GM12878 (cell line): Measurements from ENCODE around the gene NDRG2. TPM values are rescaled to one million over a fixed set of nuclear protein-coding genes. Genes with fewer than 3 reads are reported as not detected.

Experiments
- ATAC-seq: fragments of 200-7000 bp; cut with Tn5 transposase; 3 replicates; pipeline ENCODE4 v1.9.1; 2020; ENCODE audit warnings: mild to moderate bottlenecking, moderate library complexity
- BruUV-seq: library from RNA; stranded (reverse); fragments of 400-500 nt; replicated peaks from 2 replicates; lab custom pipeline; 2021; lab: Mats Ljungman, UMichigan
- CTCF ChIA-PET: fragments of 300-600 bp; sonication (Branson Sonifier 250); formaldehyde crosslinking; extraction: SDS; loops from one replicate; lab custom pipeline; 2021; ENCODE audit warnings: inconsistent platforms; lab: Yijun Ruan, JAX
- POLR2A ChIA-PET: fragments of 350-600 bp; formaldehyde crosslinking; extraction: SDS; loops from one replicate; lab custom pipeline; 2021; ENCODE audit warnings: inconsistent platforms; lab: Charles Lee
- RAD21 ChIA-PET: fragments of 300-600 bp; sonication (Branson Sonifier 250); formaldehyde crosslinking; loops from one replicate; lab custom pipeline; 2023; ENCODE audit warnings: antibody characterized with exemption; ENCODE audit not compliant: unreplicated experiment; lab: Charles Lee
- SMC1A ChIA-PET: fragments of 300-600 bp; sonication (Branson Sonifier 250); formaldehyde crosslinking; loops from one replicate; lab custom pipeline; 2023; ENCODE audit not compliant: unreplicated experiment, uncharacterized antibody; lab: Charles Lee
- DNase-seq: peaks from one replicate; pipeline ENCODE4 v3.0.0-alpha.2; 2011; ENCODE audit warnings: low read depth, low spot score
- FAIRE-seq: peaks from 3 replicates; lab custom pipeline; 2011; peaks lifted over from hg19 to GRCh38; lab: Jason Lieb, UNC
- H2AFZ ChIP-seq: 2 replicates; pipeline ENCODE4 v1.6.0; 2011; ENCODE audit warnings: low read depth, low read length, control low read depth; ENCODE audit not compliant: control insufficient read depth
- H3K27ac ChIP-seq: 2 replicates; pipeline ENCODE4 v1.5.1; 2011; ENCODE audit warnings: control low read depth; ENCODE audit not compliant: control insufficient read depth, insufficient read depth
- H3K27me3 ChIP-seq, 2 experiments: replicated peaks in 1 of 2; 2 replicates each; pipeline versions ENCODE4 v1.6.0 to v1.6.1; 2011; ENCODE audit warnings: low read length in 1 of 2; ENCODE audit not compliant: control insufficient read depth in 2 of 2, insufficient read depth in 2 of 2
- H3K36me3 ChIP-seq, 2 experiments: 2 replicates each; pipeline ENCODE4 v1.5.1; 2011; ENCODE audit warnings: low read length in 1 of 2; ENCODE audit not compliant: control insufficient read depth in 2 of 2, insufficient read depth in 2 of 2
- H3K4me1 ChIP-seq: 2 replicates; pipeline ENCODE4 v1.6.1; 2011; ENCODE audit warnings: mild to moderate bottlenecking, low read length, moderate library complexity, mixed read lengths; ENCODE audit not compliant: control insufficient read depth, insufficient read depth
- H3K4me2 ChIP-seq: 2 replicates; pipeline ENCODE4 v1.6.0; 2011; ENCODE audit warnings: control low read depth; ENCODE audit not compliant: control insufficient read depth, insufficient read depth
- H3K4me3 ChIP-seq: fragments of 200-600 bp; sonication (generic); 2 replicates; pipeline ENCODE4 v1.5.1; 2016
- H3K79me2 ChIP-seq: 2 replicates; pipeline ENCODE4 v1.6.0; 2011; ENCODE audit warnings: low read length; ENCODE audit not compliant: control insufficient read depth, insufficient read depth
- H3K9ac ChIP-seq: 2 replicates; pipeline ENCODE4 v1.8.0; 2011; ENCODE audit warnings: low read length, control low read depth, mixed read lengths; ENCODE audit not compliant: control insufficient read depth, insufficient read depth
- H3K9me3 ChIP-seq: replicated peaks from 3 replicates; pipeline ENCODE4 v1.5.1; 2011; ENCODE audit warnings: mild to moderate bottlenecking, low read length; ENCODE audit not compliant: control insufficient read depth, insufficient read depth
- H4K20me1 ChIP-seq: 2 replicates; pipeline ENCODE4 v1.6.0; 2011; ENCODE audit not compliant: control insufficient read depth, insufficient read depth
- BACH1 ChIP-seq: fragments of 450-650 bp; IDR thresholded peaks from 2 replicates; pipeline ENCODE4 v1.6.1; 2017; ENCODE audit warnings: mild to moderate bottlenecking, borderline replicate concordance
- CUX1 ChIP-seq: IDR thresholded peaks from 2 replicates; pipeline ENCODE4 v1.6.1; 2012; ENCODE audit warnings: improper control_type of control experiment, low read depth, low read length; ENCODE audit not compliant: insufficient replicate concordance
- EGR1 ChIP-seq, 2 experiments: IDR thresholded peaks; 1 replicate in 1 of 2; 2 replicates in 1 of 2; pipeline ENCODE4 v1.6.1; 2011 to 2012; ENCODE audit warnings: low read depth in 2 of 2, low read length in 2 of 2, borderline replicate concordance in 1 of 2, mild to moderate bottlenecking in 1 of 2, moderate library complexity in 1 of 2
- HCFC1 ChIP-seq: fragments of 150-350 bp; IDR thresholded peaks from 2 replicates; pipeline ENCODE4 v1.6.1; 2014; ENCODE audit warnings: low read length
- NFXL1 ChIP-seq: fragments of 450-650 bp; IDR thresholded peaks from 2 replicates; pipeline ENCODE4 v1.6.1; 2017; ENCODE audit warnings: antibody characterized with exemption, mild to moderate bottlenecking, borderline replicate concordance
- NR2F1 ChIP-seq: fragments of 450-650 bp; conservative IDR thresholded peaks from 2 replicates; pipeline ENCODE4 v1.6.1; 2017; ENCODE audit warnings: mild to moderate bottlenecking
- POU2F2 ChIP-seq: IDR thresholded peaks from 3 replicates; pipeline ENCODE4 v1.6.1; 2011; ENCODE audit warnings: low read depth, mild to moderate bottlenecking, low read length, borderline replicate concordance
- RELA ChIP-seq: fragments of 450-650 bp; IDR thresholded peaks from 2 replicates; pipeline ENCODE4 v1.8.0; 2014; ENCODE audit warnings: borderline replicate concordance; ENCODE audit not compliant: partially characterized antibody
- SMAD1 ChIP-seq: fragments of 450-650 bp; IDR thresholded peaks from 2 replicates; pipeline ENCODE4 v1.6.1; 2018; ENCODE audit warnings: mild to moderate bottlenecking, low read depth; ENCODE audit not compliant: partially characterized antibody
- SUZ12 ChIP-seq: fragments of 200-600 bp; sonication (generic); IDR thresholded peaks from one replicate; pipeline ENCODE4 v1.6.1; 2018; ENCODE audit warnings: antibody characterized with exemption, mild to moderate bottlenecking; ENCODE audit not compliant: unreplicated experiment
- TAF1 ChIP-seq: IDR thresholded peaks from 2 replicates; pipeline ENCODE4 v1.6.1; 2011; ENCODE audit warnings: mild to moderate bottlenecking, low read depth, low read length, borderline replicate concordance
- WGBS: methylation state at CpG from one replicate; pipeline ENCODE4 v1.1.6; 2016; ENCODE audit warnings: low lambda C conversion rate; ENCODE audit not compliant: insufficient replicate concordance, insufficient coverage; ENCODE audit errors: missing lambda C conversion rate; 5-methylcytosine and 5-hydroxymethylcytosine counted together
- in situ Hi-C: fragments of 300-500 bp; cut with MboI; formaldehyde crosslinking; loops from 9 replicates; pipeline ENCODE4 v1.14.3; 2018; ENCODE audit warnings: mixed read lengths
- intact Hi-C: fragments of 100-400 bp; cut with micrococcal nuclease; formaldehyde crosslinking; loops from one replicate; pipeline ENCODE4 v1.14.2; 2022; ENCODE audit not compliant: unreplicated experiment
- polyA plus RNA-seq, 11 experiments: library from polyadenylated mRNA; depleted of rRNA in 4 of 11; unstranded in 6 of 11; stranded (reverse) in 5 of 11; fragments of >200 nt; fragmentation: Nextera tagmentation in 4 of 11; fragmentation: Illumina TruSeq in 1 of 11; extraction: Ambion mirVana in 4 of 11; extraction: Trizol in 1 of 11; gene quantifications; 1 replicate in 1 of 11; 2 replicates in 10 of 11; pipeline versions ENCODE4 v1.2.1 to v1.2.3, GENCODE V29; 2011 to 2016; ENCODE audit warnings: inconsistent platforms in 2 of 11, missing spikeins in 2 of 11, low read depth in 1 of 11
- total RNA-seq, 4 experiments: library from RNA; depleted of rRNA in 3 of 4; stranded (reverse); fragments of >200 nt in 3 of 4; fragmentation: Illumina TruSeq in 1 of 4; extraction: Trizol in 1 of 4; gene quantifications; 2 replicates each; pipeline versions ENCODE4 v1.2.1 to v1.2.3, GENCODE V29; 2013 to 2021

NDRG2 gene
- total and polyA plus RNA-seq, 10 of the 15 experiments (the other 5 are each of a cell fraction or from before 2014, with no cell fraction given) = 0.15 to 0.49 TPM; not detected in 8

- Histone ChIP-seq H3K79me2 (peaks cover 16% of the 10 kb centered on the region), H3K4me1 (peaks cover 5% of the 10 kb centered on the region), H3K9me3 (no peaks in the 10 kb centered on the region), H3K36me3 (peaks cover under 1 to 5% of the 10 kb centered on the region in 2 experiments; a peak in 1 of 4 replicates), H2AFZ (peak overlapping the region; percentile 84), H4K20me1 (no peaks in the 10 kb centered on the region), H3K9ac (peak overlapping the region; percentile 25), H3K27ac (peak overlapping the region; percentile 43; the same call in 1 of the 2 replicates), H3K27me3 (no peaks in the 10 kb centered on the region), H3K4me3 (no peak overlapping the region), H3K4me2 (peak overlapping the region; percentile 80)
- CTCF ChIA-PET = interaction anchor here (1.1 kb wide), 1 partner anchor 17 kb away, joined by 5 read pairs; no protein-coding TSS in a partner anchor
- WGBS = under 1% methylated on average over 11 of the region's 11 CpGs
- in situ Hi-C loops = no loop called here
- no peak for TF ChIP-seq SMAD1
- peak in 1 of 2 experiments; percentile 37; a peak in 1 of 3 replicates for TF ChIP-seq EGR1 (IDR thresholded peaks at IDR 0.05; ENCODE audit: borderline replicate concordance in 1 of 2, low read depth in 2 of 2, low read length in 2 of 2)
- peak; percentile 8; the same call in 1 of the 3 replicates for TF ChIP-seq POU2F2
- TF ChIP-seq SUZ12 = no peak
- RAD21 ChIA-PET = no interaction called here
- no peak for ATAC-seq
- no peak for DNase-seq
- BruUV-seq = no TSS peak
- POLR2A ChIA-PET = no interaction called here
- SMC1A ChIA-PET = no interaction called here
- no peak for FAIRE-seq
- intact Hi-C loops = no loop called here
Observed at GRCh38 chr14:20989471-20989786, 35.4 kb downstream of the NDRG2 start.

- peak overlapping the region; percentile 25 for H3K9ac ChIP-seq
- H3K9me3 ChIP-seq = no peaks in the 10 kb centered on the region
- H2AFZ ChIP-seq = peak overlapping the region; percentile 84
- peaks cover 5% of the 10 kb centered on the region for H3K4me1 ChIP-seq
- no peaks in the 10 kb centered on the region for H4K20me1 ChIP-seq
- in situ Hi-C loops (no loop called here), intact Hi-C loops (no loop called here)
- CTCF ChIA-PET = interaction anchor here (1.1 kb wide), 1 partner anchor 16 kb away, joined by 5 read pairs; no protein-coding TSS in a partner anchor
- WGBS = 89% methylated on average over 15 of the region's 15 CpGs
- RAD21 ChIA-PET = no interaction called here
- H3K27ac ChIP-seq = peak overlapping the region; percentile 43; the same call in 1 of the 2 replicates
- H3K36me3 ChIP-seq = 0 out of 4 replicates have a peak, but pooled peaks cover 0 to 3% of the 10 kb centered on the region in 2 experiments
- peak overlapping the region; percentile 80 for H3K4me2 ChIP-seq
- H3K79me2 ChIP-seq = peaks cover 16% of the 10 kb centered on the region
- FAIRE-seq (no peak), DNase-seq (no peak), ATAC-seq (no peak)
- TSS peak; percentile 97 for BruUV-seq
- SMC1A ChIA-PET = no interaction called here
- no peaks in the 10 kb centered on the region for H3K27me3 ChIP-seq
- POLR2A ChIA-PET = interaction anchor here (1.0 kb wide), 1 partner anchor 310 kb away, joined by 4 read pairs; no protein-coding TSS in a partner anchor
- 0 out of 2 replicates have a peak overlapping the region, but pooled peaks have one; percentile 51 for H3K4me3 ChIP-seq
- no peak for TF ChIP-seq HCFC1
- TF ChIP-seq SUZ12 = no peak
- no peak for TF ChIP-seq NFXL1
- TF ChIP-seq CUX1 = no peak
- no peak for TF ChIP-seq RELA
- no peak for TF ChIP-seq TAF1
- no peak for TF ChIP-seq BACH1
- no peak for TF ChIP-seq NR2F1
Observed at GRCh38 chr14:20988717-20989470, 36.0 kb downstream of the NDRG2 start.
